ENCODE data around the gene GIGYF2.

GIGYF2 gene

GRCh38 chr2:232859385-232859916 is 162.3 kb downstream of the GIGYF2 start:
- TF ChIP-seq FOXP2 (optimal IDR thresholded peaks at IDR 0.05; ENCODE audit: borderline replicate concordance, extremely low read depth, extremely low read length, insufficient read depth): no peak
- no peak for TF ChIP-seq TAF1 (IDR thresholded peaks at IDR 0.05; ENCODE audit: borderline replicate concordance, insufficient read depth, low read length)
- TF ChIP-seq SIN3A (IDR thresholded peaks at IDR 0.05; ENCODE audit: borderline replicate concordance, insufficient read depth, low read length): no peak
- no peak for TF ChIP-seq POLR2AphosphoS5 (IDR thresholded peaks at IDR 0.05; ENCODE audit: low read depth, low read length)
- no peak for TF ChIP-seq REST (IDR thresholded peaks at IDR 0.05; ENCODE audit: insufficient read depth in 1 of 2, low read depth in 2 of 2, low read length in 2 of 2)

- TF ChIP-seq FOXP2 (optimal IDR thresholded peaks at IDR 0.05; ENCODE audit: borderline replicate concordance, extremely low read depth, extremely low read length, insufficient read depth) (no peak), TAF1 (IDR thresholded peaks at IDR 0.05; ENCODE audit: borderline replicate concordance, insufficient read depth, low read length) (no peak), REST (IDR thresholded peaks at IDR 0.05; ENCODE audit: insufficient read depth in 1 of 2, low read depth in 2 of 2, low read length in 2 of 2) (no peak), POLR2AphosphoS5 (IDR thresholded peaks at IDR 0.05; ENCODE audit: low read depth, low read length) (no peak), SIN3A (IDR thresholded peaks at IDR 0.05; ENCODE audit: borderline replicate concordance, insufficient read depth, low read length) (no peak)
Measured at GRCh38 chr2:232860593-232861241, 163.6 kb downstream of the GIGYF2 start.

GRCh38 chr2:232861353-232861752 is 164.2 kb downstream of the GIGYF2 start:
- TF ChIP-seq REST (IDR thresholded peaks at IDR 0.05; ENCODE audit: insufficient read depth in 1 of 2, low read depth in 2 of 2, low read length in 2 of 2): no peak
- no peak for TF ChIP-seq TAF1 (IDR thresholded peaks at IDR 0.05; ENCODE audit: borderline replicate concordance, insufficient read depth, low read length)
- no peak for TF ChIP-seq FOXP2 (optimal IDR thresholded peaks at IDR 0.05; ENCODE audit: borderline replicate concordance, extremely low read depth, extremely low read length, insufficient read depth)

GRCh38 chr2:232863996-232864395 is 166.9 kb downstream of the GIGYF2 start:
- TF ChIP-seq REST (IDR thresholded peaks at IDR 0.05; ENCODE audit: insufficient read depth in 1 of 2, low read depth in 2 of 2, low read length in 2 of 2) (no peak), SIN3A (IDR thresholded peaks at IDR 0.05; ENCODE audit: borderline replicate concordance, insufficient read depth, low read length) (no peak), FOXP2 (optimal IDR thresholded peaks at IDR 0.05; ENCODE audit: borderline replicate concordance, extremely low read depth, extremely low read length, insufficient read depth) (no peak), POLR2AphosphoS5 (IDR thresholded peaks at IDR 0.05; ENCODE audit: low read depth, low read length) (no peak), TAF1 (IDR thresholded peaks at IDR 0.05; ENCODE audit: borderline replicate concordance, insufficient read depth, low read length) (no peak)

Measured in PFSK-1 (cell line).